Choroid plexus epithelial cell (primary cell): ENCODE data around the gene RING1.

Experiments used
- DNase-seq: peaks from one replicate; pipeline ENCODE4 v3.0.0-alpha.2; 2010; ENCODE audit warnings: low read depth
- H3K4me3 ChIP-seq: 2 replicates; pipeline ENCODE4 v1.5.1; 2011; ENCODE audit warnings: low read depth, mild to moderate bottlenecking, control low read depth, low read length, moderate library complexity
- TF ChIP-seq, protein P1 (sequence below): conservative IDR thresholded peaks from 2 replicates; pipeline ENCODE4 v1.5.1; 2011; ENCODE audit warnings: low read depth, mild to moderate bottlenecking, control low read depth, inconsistent platforms, low read length, moderate library complexity

RING1 gene

DNA sequence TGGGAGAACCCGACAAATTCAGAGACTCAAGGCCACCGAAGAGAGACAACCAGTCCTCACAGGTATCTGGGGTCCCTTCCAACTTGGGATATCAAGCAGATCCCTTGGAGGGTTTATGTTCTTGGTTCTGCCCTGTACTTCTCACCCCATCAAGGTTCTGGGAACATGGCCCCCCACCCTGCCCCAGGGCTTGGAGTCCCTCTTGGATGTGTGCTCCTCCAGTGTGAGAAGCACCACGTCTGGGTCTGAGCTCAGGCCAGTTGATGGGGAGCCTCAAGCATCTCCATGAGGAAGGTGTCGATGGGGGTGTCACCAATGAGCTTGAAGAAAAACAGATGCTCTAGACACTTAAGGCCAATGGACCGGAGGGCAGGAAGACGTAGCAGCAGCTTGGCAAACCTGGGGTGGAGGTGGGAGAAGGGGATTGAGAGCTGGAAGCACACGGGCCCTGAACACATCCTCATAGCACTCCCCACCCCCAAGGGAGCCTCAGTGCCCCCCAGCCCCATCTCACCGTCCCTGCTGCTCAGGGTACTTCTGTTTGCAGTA is 13.8 kb upstream of the RING1 start:
- TF ChIP-seq, protein P1, sequence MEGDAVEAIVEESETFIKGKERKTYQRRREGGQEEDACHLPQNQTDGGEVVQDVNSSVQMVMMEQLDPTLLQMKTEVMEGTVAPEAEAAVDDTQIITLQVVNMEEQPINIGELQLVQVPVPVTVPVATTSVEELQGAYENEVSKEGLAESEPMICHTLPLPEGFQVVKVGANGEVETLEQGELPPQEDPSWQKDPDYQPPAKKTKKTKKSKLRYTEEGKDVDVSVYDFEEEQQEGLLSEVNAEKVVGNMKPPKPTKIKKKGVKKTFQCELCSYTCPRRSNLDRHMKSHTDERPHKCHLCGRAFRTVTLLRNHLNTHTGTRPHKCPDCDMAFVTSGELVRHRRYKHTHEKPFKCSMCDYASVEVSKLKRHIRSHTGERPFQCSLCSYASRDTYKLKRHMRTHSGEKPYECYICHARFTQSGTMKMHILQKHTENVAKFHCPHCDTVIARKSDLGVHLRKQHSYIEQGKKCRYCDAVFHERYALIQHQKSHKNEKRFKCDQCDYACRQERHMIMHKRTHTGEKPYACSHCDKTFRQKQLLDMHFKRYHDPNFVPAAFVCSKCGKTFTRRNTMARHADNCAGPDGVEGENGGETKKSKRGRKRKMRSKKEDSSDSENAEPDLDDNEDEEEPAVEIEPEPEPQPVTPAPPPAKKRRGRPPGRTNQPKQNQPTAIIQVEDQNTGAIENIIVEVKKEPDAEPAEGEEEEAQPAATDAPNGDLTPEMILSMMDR, result no peak
- no peak overlapping the region for H3K4me3 ChIP-seq
- no peak for DNase-seq

DNA sequence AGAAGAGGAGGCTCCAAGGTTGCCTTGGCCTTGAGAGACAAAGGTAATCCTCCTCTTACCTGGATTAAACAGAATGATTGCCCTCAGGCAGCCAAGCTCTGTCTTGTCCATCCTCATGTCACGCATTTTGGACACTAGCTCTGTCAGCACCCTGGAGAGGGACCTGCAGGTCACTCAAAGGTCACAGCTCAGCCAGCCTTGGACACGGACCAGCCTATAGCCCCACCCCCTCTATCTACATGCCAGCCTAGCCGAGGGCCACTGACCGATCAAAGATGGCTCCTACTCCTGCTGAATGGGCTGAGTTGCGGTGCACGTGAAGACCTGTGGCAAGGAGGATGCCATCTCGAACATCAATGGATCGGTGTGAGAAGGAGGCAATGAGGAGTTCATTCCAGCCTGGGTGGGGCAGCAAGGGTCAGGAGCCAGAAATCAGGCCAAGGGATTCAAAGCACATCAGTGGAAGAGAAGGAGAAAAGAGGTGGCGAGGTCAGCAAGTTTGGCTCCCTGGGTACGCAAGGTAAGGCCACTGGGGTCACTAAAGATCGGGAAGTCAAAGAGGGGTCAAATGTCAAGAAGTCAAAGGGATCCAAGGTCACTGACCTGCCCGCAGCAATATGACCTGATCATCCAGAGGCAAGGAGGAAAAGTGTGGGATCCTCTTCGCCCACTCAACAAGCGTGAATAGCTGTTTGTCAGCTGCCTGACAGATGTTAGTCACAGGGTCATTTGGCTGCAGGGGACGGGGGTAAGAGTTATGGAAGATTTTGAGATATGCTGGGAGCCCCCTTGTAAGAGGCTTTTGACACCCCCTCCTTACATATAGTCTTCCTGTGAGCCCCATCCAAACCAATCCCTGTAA is 12.8 kb upstream of the RING1 start:
- TF ChIP-seq, protein P1, result no peak
- DNase-seq, result no peak
- no peak overlapping the region for H3K4me3 ChIP-seq

DNA sequence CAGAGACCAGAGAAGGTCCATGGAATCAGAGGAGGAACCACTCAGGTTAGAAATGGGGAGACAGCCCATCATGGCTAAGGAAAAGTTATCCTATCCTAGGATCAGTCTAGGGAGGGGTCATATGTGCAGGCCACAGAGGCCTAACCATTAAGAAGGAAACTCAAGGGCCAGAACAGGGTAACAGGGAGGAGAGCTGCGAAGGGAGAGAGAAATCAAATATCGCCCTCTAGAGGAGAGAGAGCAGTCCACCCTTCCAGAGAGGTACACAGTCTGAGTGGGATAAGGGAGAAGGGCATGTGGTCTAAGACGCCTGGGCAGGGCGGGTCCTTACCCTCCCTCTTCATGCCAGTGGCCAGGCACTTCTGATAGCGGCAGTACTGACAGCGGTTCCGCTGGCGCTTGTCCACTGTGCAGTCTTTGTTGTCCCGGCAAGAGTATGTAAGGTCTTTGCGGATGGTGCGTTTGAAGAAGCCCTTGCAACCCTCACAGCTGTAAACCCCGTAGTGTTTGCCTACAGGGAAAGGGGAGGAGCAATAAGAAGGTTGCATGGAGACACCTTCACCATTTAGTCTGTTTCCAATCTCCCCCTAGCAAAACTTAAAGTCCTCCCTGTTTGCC is 10.8 kb upstream of the RING1 start:
- TF ChIP-seq, protein P1, result peak; percentile 83
- no peak overlapping the region for H3K4me3 ChIP-seq
- DNase-seq, result peak; percentile 81

DNA sequence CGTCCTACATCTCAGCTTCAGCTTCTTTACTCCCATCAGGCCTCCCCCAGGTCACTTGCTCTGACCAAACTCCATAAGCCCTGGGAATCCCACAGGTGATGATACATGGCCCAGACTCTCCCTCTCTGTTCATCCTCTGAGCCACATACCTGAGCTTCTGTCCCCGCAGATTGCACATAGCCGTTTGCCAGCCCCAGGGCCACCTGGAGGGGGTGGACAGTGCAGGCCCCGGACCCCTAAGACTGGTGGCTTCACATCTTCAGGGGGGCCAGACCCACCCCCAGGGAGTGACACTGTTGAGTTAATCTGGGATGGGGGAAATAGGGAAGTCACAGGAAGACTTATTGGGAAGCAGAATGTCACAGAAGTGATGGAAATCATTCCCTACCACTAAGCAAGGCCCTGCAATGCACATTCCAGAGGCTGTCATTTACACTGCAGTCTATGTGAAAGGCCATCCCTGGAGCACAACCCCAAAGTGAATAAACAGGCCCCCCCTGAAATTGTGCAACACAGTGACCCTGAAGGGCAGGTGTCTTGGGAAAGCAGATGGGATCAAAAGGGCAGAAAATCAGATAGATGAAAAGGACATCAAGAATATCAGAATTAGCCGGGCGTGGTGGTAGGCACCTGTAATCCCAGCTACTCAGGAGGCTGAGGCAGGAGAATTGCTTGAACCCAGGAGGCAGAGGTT is 10.0 kb upstream of the RING1 start:
- TF ChIP-seq, protein P1, result no peak
- DNase-seq, result no peak
- no peak overlapping the region for H3K4me3 ChIP-seq

DNA sequence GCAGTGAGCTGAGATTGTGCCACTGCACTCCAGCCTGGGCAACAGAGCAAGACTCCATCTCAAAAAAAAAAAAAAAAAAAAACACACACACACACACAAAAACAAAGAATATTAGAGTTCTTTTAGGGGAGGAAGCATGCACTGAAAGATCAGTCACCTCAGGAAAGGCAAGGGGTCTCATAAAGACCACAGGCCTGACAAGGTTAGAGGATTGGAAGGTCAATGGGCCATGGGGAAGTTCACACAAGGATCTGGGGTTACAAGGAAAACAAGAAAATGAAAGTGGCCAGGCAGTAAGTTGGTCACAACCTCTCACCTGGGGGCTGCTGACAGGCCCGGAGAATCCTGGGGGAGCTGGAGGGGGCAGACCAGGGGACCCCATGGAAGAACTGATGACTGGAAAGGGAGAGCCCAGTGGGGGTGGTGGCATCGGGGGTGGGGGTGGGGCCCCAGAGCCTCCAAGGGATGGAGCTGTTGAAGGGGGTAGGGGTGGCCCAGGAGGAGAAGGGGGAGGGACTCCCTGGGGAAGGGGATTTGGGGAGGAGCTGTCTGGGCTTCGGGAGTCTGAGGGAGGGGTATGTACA is 9.4 kb upstream of the RING1 start:
- H3K4me3 ChIP-seq, result peak overlapping the region; percentile 94
- no peak for DNase-seq
- TF ChIP-seq, protein P1, result no peak

DNA sequence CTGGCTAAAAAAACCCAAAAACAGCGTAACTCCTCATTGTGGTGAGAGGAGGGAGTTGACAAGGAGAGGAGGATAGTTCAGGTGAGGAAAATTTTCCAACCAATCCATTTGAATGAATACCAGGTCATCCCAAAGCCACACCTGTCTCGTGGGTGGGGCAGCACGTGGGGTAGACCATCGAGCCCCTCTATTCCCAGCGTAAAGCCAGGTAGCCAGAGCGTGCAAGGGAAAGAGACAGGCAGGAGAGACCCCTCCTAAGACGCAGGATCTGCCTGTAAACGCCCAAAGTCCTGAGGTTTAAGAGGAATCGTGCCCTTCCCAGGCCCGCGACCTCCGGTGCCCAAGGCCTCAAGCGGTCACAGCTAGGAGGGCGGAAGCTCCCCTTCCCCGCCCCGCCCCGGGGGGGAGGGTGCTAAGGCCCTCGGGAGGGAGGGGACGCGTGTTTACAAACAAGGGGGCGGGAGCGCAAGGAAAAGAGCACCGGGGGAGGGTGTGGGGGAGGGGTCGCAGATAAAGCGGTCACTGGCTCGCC is 8.5 kb upstream of the RING1 start:
- TF ChIP-seq, protein P1, result no peak
- DNase-seq, result peak; percentile 46
- peak overlapping the region; percentile 94 for H3K4me3 ChIP-seq
